Neural cell (in vitro differentiated cells): ENCODE results near the gene MBTD1.

Experiments
- EP300 ChIP-seq: fragments of 450-650 bp; conservative IDR thresholded peaks from 2 replicates; pipeline ENCODE4 v1.6.1; 2014; ENCODE audit warnings: antibody characterized with exemption, mild to moderate bottlenecking, moderate library complexity; ENCODE audit not compliant: poor library complexity, severe bottlenecking
- EZH2 ChIP-seq: fragments of 200-600, 300-800 bp; shearing (Covaris generic), sonication (generic); IDR thresholded peaks from 2 replicates; pipeline ENCODE4 v1.6.1; 2014; ENCODE audit warnings: antibody characterized with exemption, low read length, borderline replicate concordance, mild to moderate bottlenecking; ENCODE audit not compliant: insufficient read depth, poor library complexity, severe bottlenecking
- MXI1 ChIP-seq: fragments of 450-650 bp; conservative IDR thresholded peaks from 2 replicates; pipeline ENCODE4 v1.6.1; 2014; ENCODE audit warnings: antibody characterized with exemption, mild to moderate bottlenecking; ENCODE audit not compliant: poor library complexity, severe bottlenecking
- POLR2AphosphoS5 ChIP-seq: IDR thresholded peaks from 2 replicates; pipeline ENCODE4 v1.6.1; 2012
- RAD21 ChIP-seq: fragments of 450-650 bp; conservative IDR thresholded peaks from 2 replicates; pipeline ENCODE4 v1.6.1; 2014; ENCODE audit warnings: antibody characterized with exemption, mild to moderate bottlenecking, moderate library complexity
- SMC3 ChIP-seq: fragments of 450-650 bp; conservative IDR thresholded peaks from 2 replicates; pipeline ENCODE4 v1.6.1; 2014; ENCODE audit warnings: antibody characterized with exemption, mild to moderate bottlenecking, moderate library complexity; ENCODE audit not compliant: poor library complexity
- TAF1 ChIP-seq: IDR thresholded peaks from 2 replicates; pipeline ENCODE4 v1.6.1; 2012; ENCODE audit warnings: low read depth
- TF ChIP-seq, protein P1 (sequence below): fragments of 450-650 bp; IDR thresholded peaks from 2 replicates; pipeline ENCODE4 v1.5.1; 2014; ENCODE audit warnings: antibody characterized with exemption, mild to moderate bottlenecking, moderate library complexity; ENCODE audit not compliant: poor library complexity, severe bottlenecking
- TF ChIP-seq, protein P2 (sequence below): IDR thresholded peaks from 2 replicates; pipeline ENCODE4 v1.6.1; 2012; ENCODE audit warnings: borderline replicate concordance

DNA sequence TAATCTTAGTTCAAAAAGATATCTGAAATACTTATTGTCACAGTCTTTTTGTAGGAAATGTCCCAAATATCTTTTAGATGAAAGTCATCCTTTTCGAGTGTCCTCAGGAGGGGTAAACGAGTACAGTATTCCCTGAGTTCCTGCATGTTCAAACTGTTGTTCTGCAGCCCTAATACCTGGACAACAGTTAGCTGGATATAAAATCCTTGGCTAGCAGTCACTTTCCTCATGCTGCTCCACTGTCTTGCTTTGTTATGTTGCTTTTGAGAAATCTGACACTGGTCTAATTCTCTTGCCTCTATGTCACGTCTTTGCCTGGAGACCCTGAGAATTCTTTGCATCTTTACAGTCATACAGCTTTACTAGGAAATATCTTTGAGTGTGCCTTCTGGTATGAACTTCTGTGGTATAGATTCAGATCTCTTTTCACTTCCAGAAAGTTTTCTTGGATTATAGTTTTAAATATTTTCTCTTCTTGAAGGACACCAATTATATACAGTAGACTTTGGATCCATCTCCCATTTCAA lies 9.5 kb downstream of the MBTD1 start:
- TF ChIP-seq, protein P1, sequence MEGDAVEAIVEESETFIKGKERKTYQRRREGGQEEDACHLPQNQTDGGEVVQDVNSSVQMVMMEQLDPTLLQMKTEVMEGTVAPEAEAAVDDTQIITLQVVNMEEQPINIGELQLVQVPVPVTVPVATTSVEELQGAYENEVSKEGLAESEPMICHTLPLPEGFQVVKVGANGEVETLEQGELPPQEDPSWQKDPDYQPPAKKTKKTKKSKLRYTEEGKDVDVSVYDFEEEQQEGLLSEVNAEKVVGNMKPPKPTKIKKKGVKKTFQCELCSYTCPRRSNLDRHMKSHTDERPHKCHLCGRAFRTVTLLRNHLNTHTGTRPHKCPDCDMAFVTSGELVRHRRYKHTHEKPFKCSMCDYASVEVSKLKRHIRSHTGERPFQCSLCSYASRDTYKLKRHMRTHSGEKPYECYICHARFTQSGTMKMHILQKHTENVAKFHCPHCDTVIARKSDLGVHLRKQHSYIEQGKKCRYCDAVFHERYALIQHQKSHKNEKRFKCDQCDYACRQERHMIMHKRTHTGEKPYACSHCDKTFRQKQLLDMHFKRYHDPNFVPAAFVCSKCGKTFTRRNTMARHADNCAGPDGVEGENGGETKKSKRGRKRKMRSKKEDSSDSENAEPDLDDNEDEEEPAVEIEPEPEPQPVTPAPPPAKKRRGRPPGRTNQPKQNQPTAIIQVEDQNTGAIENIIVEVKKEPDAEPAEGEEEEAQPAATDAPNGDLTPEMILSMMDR: no peak
- TF ChIP-seq TAF1 (no peak), EP300 (no peak), EZH2 (no peak), POLR2AphosphoS5 (no peak), MXI1 (no peak), RAD21 (no peak), SMC3 (no peak)
- TF ChIP-seq, protein P2, sequence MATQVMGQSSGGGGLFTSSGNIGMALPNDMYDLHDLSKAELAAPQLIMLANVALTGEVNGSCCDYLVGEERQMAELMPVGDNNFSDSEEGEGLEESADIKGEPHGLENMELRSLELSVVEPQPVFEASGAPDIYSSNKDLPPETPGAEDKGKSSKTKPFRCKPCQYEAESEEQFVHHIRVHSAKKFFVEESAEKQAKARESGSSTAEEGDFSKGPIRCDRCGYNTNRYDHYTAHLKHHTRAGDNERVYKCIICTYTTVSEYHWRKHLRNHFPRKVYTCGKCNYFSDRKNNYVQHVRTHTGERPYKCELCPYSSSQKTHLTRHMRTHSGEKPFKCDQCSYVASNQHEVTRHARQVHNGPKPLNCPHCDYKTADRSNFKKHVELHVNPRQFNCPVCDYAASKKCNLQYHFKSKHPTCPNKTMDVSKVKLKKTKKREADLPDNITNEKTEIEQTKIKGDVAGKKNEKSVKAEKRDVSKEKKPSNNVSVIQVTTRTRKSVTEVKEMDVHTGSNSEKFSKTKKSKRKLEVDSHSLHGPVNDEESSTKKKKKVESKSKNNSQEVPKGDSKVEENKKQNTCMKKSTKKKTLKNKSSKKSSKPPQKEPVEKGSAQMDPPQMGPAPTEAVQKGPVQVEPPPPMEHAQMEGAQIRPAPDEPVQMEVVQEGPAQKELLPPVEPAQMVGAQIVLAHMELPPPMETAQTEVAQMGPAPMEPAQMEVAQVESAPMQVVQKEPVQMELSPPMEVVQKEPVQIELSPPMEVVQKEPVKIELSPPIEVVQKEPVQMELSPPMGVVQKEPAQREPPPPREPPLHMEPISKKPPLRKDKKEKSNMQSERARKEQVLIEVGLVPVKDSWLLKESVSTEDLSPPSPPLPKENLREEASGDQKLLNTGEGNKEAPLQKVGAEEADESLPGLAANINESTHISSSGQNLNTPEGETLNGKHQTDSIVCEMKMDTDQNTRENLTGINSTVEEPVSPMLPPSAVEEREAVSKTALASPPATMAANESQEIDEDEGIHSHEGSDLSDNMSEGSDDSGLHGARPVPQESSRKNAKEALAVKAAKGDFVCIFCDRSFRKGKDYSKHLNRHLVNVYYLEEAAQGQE: no peak
